ENCODE data around the gene ALG14.

ALG14 gene

GRCh38 chr1:95071539-95071938 is 1.2 kb downstream of the ALG14 start:
- TF ChIP-seq CTCF (conservative IDR thresholded peaks at IDR 0.05) (no peak), ZFX (IDR thresholded peaks at IDR 0.05) (no peak)
- H3K27ac ChIP-seq: no peak overlapping the region

- no peak overlapping the region for H3K27ac ChIP-seq
- no peak for TF ChIP-seq CTCF (conservative IDR thresholded peaks at IDR 0.05)
- TF ChIP-seq ZFX (IDR thresholded peaks at IDR 0.05): no peak
These were observed 3.0 kb downstream of the ALG14 start for GRCh38 chr1:95069710-95070093.

- H3K27ac ChIP-seq: no peak overlapping the region
- TF ChIP-seq CTCF (conservative IDR thresholded peaks at IDR 0.05) (no peak), ZFX (IDR thresholded peaks at IDR 0.05) (no peak)
These were observed 3.6 kb downstream of the ALG14 start for GRCh38 chr1:95068956-95069709.

GRCh38 chr1:95067568-95067967 is 5.2 kb downstream of the ALG14 start:
- TF ChIP-seq ZFX (IDR thresholded peaks at IDR 0.05): no peak
- no peak for TF ChIP-seq CTCF (conservative IDR thresholded peaks at IDR 0.05)
- no peak overlapping the region for H3K27ac ChIP-seq

GRCh38 chr1:95067062-95067461 is 5.7 kb downstream of the ALG14 start:
- TF ChIP-seq CTCF (conservative IDR thresholded peaks at IDR 0.05) (no peak), ZFX (IDR thresholded peaks at IDR 0.05) (no peak)

GRCh38 chr1:95061445-95062006 is 11.2 kb downstream of the ALG14 start:
- no peak overlapping the region for H3K27ac ChIP-seq
- no peak for TF ChIP-seq ZFX (IDR thresholded peaks at IDR 0.05)
- TF ChIP-seq CTCF (conservative IDR thresholded peaks at IDR 0.05): no peak

More at GRCh38 chr1:95067062-95067461, 5.7 kb downstream of the ALG14 start:
- H3K27ac ChIP-seq: no peak overlapping the region

GRCh38 chr1:95058974-95059373 is 13.8 kb downstream of the ALG14 start:
- TF ChIP-seq CTCF (conservative IDR thresholded peaks at IDR 0.05): no peak
- no peak for TF ChIP-seq ZFX (IDR thresholded peaks at IDR 0.05)
- no peak overlapping the region for H3K27ac ChIP-seq
